ACC112 (cell line): ENCODE results near the gene HYOU1.
A peak's percentile ranks its signal among the peaks of the same experiment; 100 is the strongest.

Source experiments
- H2AFZ ChIP-seq: fragments of 200-600 bp; sonication (generic); one replicate; pipeline ENCODE4 v1.6.0; 2017; ENCODE audit warnings: antibody characterized with exemption, low read length; ENCODE audit not compliant: unreplicated experiment
- H3K27ac ChIP-seq: fragments of 200-600 bp; sonication (generic); 2 replicates; pipeline ENCODE4 v1.5.1; 2014; ENCODE audit warnings: low read depth, mild to moderate bottlenecking, antibody characterized with exemption, low read length, moderate library complexity
- H3K27me3 ChIP-seq: fragments of 200-600 bp; sonication (generic); 2 replicates; pipeline ENCODE4 v1.6.1; 2014; ENCODE audit warnings: mild to moderate bottlenecking, antibody characterized with exemption, low read length, moderate library complexity, mixed read lengths; ENCODE audit not compliant: insufficient read depth
- H3K36me3 ChIP-seq: fragments of 200-600 bp; sonication (generic); 2 replicates; pipeline ENCODE4 v1.6.1; 2016; ENCODE audit warnings: mild to moderate bottlenecking, antibody characterized with exemption, low read length, moderate library complexity, mixed read lengths; ENCODE audit not compliant: insufficient read depth
- H3K4me1 ChIP-seq: fragments of 200-600 bp; sonication (generic); one replicate; pipeline ENCODE4 v1.6.1; 2016; ENCODE audit warnings: low read length, mixed read lengths; ENCODE audit not compliant: insufficient read depth, unreplicated experiment, control insufficient read depth
- H3K4me3 ChIP-seq: fragments of 200-600 bp; sonication (generic); 2 replicates; pipeline ENCODE4 v1.5.1; 2014; ENCODE audit warnings: mild to moderate bottlenecking, low read depth, low read length
- H3K79me2 ChIP-seq: fragments of 200-600 bp; sonication (generic); one replicate; pipeline ENCODE4 v1.6.0; 2016; ENCODE audit warnings: low read length; ENCODE audit not compliant: control insufficient read depth, unreplicated experiment, insufficient read depth

The HYOU1 gene

GRCh38 chr11:119093942-119094815 lies 37.2 kb upstream of the HYOU1 start:
- Histone ChIP-seq H3K4me1 (peaks cover 15% of the 10 kb centered on the region), H2AFZ (no peak overlapping the region), H3K27me3 (no peaks in the 10 kb centered on the region), H3K79me2 (peaks cover 34% of the 10 kb centered on the region), H3K36me3 (peaks cover 22% of the 10 kb centered on the region), H3K27ac (peak overlapping the region; percentile 61), H3K4me3 (peak overlapping the region; percentile 98)

GRCh38 chr11:119092880-119093842 lies 36.2 kb upstream of the HYOU1 start:
- Histone ChIP-seq H2AFZ (no peak overlapping the region), H3K4me1 (peaks cover 15% of the 10 kb centered on the region), H3K27ac (peak overlapping the region; percentile 61), H3K27me3 (no peaks in the 10 kb centered on the region), H3K79me2 (peaks cover 34% of the 10 kb centered on the region), H3K4me3 (peak overlapping the region; percentile 98), H3K36me3 (peaks cover 22% of the 10 kb centered on the region)

GRCh38 chr11:119091966-119092879 lies 35.2 kb upstream of the HYOU1 start:
- H3K36me3 ChIP-seq = peaks cover 15% of the 10 kb centered on the region

GRCh38 chr11:119091178-119091577 lies 34.2 kb upstream of the HYOU1 start:
- peaks cover 34% of the 10 kb centered on the region for H3K79me2 ChIP-seq
- no peaks in the 10 kb centered on the region for H3K27me3 ChIP-seq
- peaks cover 20% of the 10 kb centered on the region for H3K4me1 ChIP-seq
- no peak overlapping the region for H2AFZ ChIP-seq
- peaks cover 9% of the 10 kb centered on the region; the same call in 1 of the 2 replicates for H3K36me3 ChIP-seq
- no peak overlapping the region for H3K27ac ChIP-seq
- no peak overlapping the region for H3K4me3 ChIP-seq

More at GRCh38 chr11:119091966-119092879, 35.2 kb upstream of the HYOU1 start:
- H3K4me3 ChIP-seq = peak overlapping the region; percentile 98
- no peaks in the 10 kb centered on the region for H3K27me3 ChIP-seq
- H3K4me1 ChIP-seq = peaks cover 20% of the 10 kb centered on the region
- no peak overlapping the region for H3K27ac ChIP-seq
- peaks cover 34% of the 10 kb centered on the region for H3K79me2 ChIP-seq
- H2AFZ ChIP-seq = no peak overlapping the region

DNA sequence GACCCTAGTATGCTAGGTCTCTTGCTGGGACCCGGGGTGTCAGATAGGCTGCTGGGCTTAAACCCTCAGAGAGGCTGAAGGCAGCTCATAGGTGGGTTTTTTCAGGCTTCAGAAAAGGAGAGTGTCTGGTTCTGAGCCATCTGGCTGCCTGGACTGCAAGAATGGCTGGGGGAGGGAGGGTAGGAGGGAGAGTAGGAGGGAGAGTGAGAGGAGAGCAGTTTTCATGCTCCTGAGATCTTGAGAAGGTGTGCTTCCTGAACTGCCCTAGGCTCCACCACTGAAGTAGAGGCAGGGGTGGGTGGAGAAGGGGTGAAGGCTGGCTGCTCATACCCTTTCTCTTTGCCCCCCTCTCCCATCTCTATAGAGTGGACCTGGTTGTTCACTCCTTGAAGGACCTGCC lies 32.3 kb upstream of the HYOU1 start:
- Histone ChIP-seq H3K27me3 (no peaks in the 10 kb centered on the region), H2AFZ (no peak overlapping the region), H3K36me3 (peaks cover 9% of the 10 kb centered on the region; the same call in 1 of the 2 replicates), H3K4me1 (peaks cover 27% of the 10 kb centered on the region), H3K27ac (no peak overlapping the region), H3K4me3 (no peak overlapping the region), H3K79me2 (peaks cover 34% of the 10 kb centered on the region)

GRCh38 chr11:119088406-119088805 lies 31.4 kb upstream of the HYOU1 start:
- Histone ChIP-seq H3K4me1 (peaks cover 28% of the 10 kb centered on the region), H2AFZ (no peak overlapping the region), H3K27ac (no peak overlapping the region), H3K79me2 (peaks cover 25% of the 10 kb centered on the region), H3K36me3 (peaks cover 5% of the 10 kb centered on the region; the same call in 1 of the 2 replicates), H3K4me3 (no peak overlapping the region), H3K27me3 (no peaks in the 10 kb centered on the region)

DNA sequence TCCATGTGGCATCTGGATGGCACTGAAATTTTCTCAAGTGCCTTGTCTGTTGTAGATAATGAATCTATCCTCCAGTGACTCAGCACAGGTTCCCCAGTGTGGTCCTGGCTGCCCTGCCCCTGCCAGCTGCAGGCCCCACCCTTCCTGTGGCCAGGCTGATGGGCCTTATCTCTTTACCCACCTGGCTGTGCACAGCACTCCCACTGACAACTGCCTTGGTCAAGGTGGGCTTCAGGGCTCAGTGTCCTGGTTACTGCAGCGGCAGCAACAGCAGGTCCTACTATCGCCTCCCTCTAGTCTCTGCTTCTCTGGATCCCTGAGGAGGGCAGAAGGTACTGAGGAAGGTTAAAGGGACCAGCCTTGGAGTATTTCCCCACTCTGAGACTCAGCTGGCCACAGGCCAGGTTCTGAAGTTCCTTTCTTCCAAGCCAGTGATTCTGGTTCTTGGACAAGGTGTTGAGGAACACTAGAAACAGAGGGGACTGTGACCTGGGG lies 30.8 kb upstream of the HYOU1 start:
- Histone ChIP-seq H3K79me2 (peaks cover 19% of the 10 kb centered on the region), H3K4me3 (no peak overlapping the region), H3K36me3 (no peaks in the 10 kb centered on the region), H3K4me1 (peaks cover 22% of the 10 kb centered on the region), H2AFZ (no peak overlapping the region), H3K27ac (no peak overlapping the region), H3K27me3 (no peaks in the 10 kb centered on the region)

- no peaks in the 10 kb centered on the region for H3K27me3 ChIP-seq
- peaks cover 12% of the 10 kb centered on the region for H3K79me2 ChIP-seq
- H3K27ac ChIP-seq = no peak overlapping the region
- no peak overlapping the region for H2AFZ ChIP-seq
- H3K4me1 ChIP-seq = peaks cover 15% of the 10 kb centered on the region
- no peak overlapping the region for H3K4me3 ChIP-seq
- H3K36me3 ChIP-seq = peaks cover under 1% of the 10 kb centered on the region; the same call in 1 of the 2 replicates
These were observed 30.1 kb upstream of the HYOU1 start for GRCh38 chr11:119087123-119087522.

GRCh38 chr11:119085437-119085847 lies 28.4 kb upstream of the HYOU1 start:
- Histone ChIP-seq H2AFZ (peak overlapping the region; percentile 84), H3K79me2 (peaks cover 9% of the 10 kb centered on the region), H3K36me3 (peaks cover 4% of the 10 kb centered on the region; the same call in 1 of the 2 replicates), H3K4me3 (peak overlapping the region; percentile 93), H3K27ac (peak overlapping the region; percentile 76; the same call in 1 of the 2 replicates), H3K4me1 (peaks cover 14% of the 10 kb centered on the region), H3K27me3 (no peaks in the 10 kb centered on the region)
